HG03575 (cell line): Measurements from ENCODE around the gene GMPPB.

Experiments used
- ATAC-seq: cut with Tn5 transposase; IDR thresholded peaks from one replicate; pipeline ENCODE4 v1.9.1; 2021; ENCODE audit not compliant: unreplicated experiment, insufficient number of reproducible peaks, low FRiP score; ENCODE audit errors: extremely low read depth

The GMPPB gene

DNA sequence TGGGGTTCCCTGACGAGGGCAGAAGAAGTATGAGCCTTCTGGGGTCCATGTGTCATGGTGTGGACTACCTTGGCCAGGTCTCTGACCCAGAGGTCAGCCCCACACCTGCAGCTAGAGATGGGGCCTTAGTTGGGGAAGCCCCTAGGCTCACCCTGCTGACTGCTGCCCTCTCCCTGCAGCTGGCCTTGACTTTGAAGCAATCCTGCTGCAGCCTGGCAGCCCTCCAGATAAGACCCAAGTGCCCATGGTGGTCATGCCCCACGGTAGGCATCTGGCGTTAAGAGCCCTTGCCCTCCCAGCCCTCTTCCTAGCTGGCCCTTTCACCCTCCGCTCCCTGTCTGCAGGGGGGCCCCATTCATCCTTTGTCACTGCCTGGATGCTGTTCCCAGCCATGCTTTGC lies 42.2 kb downstream of the GMPPB start:
- ATAC-seq = no peak

GRCh38 chr3:49681232-49681522 lies 42.6 kb downstream of the GMPPB start:
- ATAC-seq = no peak

DNA sequence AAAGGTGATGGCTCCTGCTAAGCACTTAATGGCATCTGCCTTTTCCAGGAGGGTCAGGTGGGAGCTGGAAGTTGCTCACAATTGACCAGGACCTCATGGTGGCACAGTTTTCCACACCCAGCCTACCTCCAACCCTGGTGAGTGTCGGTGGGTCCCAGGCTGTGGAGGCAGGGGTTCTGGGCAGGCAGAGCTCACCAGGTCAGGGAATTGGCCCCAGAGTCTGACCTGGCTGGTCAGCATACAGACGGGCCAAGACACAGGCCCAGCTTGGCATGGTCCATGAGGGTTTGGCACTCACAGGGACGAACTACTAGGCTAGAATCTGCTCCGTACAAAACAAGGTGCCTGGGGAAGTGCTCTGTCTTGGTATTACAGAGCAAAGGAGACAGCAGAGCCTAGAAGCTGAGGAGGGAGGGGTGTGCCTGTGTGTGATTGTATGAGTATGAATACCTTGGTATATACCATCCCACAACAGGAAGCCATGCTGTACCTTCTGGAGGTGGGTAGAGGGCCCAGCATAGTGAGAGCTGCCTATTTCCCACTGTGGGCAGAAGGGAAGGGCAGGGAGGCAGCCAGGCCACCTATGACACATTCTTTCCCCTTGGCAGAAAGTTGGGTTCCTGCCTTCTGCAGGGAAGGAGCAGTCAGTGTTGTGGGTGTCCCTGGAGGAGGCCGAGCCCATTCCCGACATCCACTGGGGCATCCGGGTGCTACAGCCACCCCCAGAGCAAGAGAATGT lies 43.1 kb downstream of the GMPPB start:
- no peak for ATAC-seq

DNA sequence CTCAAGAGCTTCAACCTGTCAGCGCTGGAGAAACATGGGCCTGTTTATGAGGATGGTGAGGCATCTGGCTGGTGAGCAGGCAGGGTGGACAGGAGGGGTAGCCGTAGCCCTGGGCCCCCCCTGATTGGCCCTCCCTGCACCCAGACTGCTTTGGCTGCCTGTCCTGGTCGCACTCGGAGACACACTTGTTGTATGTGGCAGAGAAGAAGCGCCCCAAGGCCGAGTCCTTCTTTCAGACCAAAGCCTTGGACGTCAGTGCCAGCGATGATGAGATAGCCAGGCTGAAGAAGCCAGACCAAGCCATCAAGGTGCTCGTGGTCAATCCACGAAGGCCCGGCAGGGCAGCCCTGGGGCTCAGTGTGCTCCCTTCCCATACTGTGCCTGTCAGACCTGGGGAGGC lies 47.8 kb downstream of the GMPPB start:
- ATAC-seq = no peak

GRCh38 chr3:49674497-49674983 lies 49.2 kb downstream of the GMPPB start:
- ATAC-seq = no peak

DNA sequence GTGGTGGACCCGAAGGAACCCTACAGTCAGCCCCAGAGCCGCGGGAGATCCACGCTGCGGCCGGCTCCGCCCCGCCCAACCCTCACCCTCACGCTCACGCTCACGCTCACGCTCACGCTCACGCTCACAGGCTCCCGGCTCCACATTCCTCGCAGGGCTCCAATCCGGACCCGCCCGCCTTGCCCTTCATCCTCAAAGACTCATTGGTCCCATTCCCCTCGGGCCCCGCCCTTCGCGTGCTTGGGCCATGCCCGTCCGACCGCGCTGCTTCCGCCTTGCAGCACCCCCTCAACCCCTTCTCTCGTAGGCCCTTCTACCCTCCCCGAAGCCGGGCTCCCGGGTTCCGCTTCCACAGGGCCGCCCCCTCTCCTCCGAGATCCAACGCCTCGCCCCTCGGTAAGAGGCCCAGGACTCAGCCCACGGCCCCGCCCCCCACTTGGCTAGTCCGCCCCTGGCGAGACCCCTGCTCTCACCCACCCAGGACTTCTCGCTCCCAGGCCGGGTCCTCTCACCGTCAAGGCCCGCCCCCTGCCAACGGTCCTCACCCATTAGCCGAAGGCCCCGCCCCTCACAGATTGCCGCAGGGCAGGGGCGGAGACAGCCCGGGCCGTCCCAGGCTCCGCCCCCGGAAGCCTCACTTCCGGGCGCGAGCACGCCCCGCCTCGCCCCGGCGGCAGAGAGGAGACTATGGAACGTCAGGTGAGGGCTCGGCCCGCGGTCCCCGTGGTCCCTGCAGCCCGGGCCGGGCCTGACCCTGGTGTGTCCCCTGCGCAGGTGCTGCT lies 49.8 kb downstream of the GMPPB start, which contains the start of gene APEH:
Gene APEH (plus strand): TSS at position 637 of the 782 bp plus-strand sequence. CDS start 51 bp downstream, at position 688.
- ATAC-seq = peak; percentile 49

DNA sequence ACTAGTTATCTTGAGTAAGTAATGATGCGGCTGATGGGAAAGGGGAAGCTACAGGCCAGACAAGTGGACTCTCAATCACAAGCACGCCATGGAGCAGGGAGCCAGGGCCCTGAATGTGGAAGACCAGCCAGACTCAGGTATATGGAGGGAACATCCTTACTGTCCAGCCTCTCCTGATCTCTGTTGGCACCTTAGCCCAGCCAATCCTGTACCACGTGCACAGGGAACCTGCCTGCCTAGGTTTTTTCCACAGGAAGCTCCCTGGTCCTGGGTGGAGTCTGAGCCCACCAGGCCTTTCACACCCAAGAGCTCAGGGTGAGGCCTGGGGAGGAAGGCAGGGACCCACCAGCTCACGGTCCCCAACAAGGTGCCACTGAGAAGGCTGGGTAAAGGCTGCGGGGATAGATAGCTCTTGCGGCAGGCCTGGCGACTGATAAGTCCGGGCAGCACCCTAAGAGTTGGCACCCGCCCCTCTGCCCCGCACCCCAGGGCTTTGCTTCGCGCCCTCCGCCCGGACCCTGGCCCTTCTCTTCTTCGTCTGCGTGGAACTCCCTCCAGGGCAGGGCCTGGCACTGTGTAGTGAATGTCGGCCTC lies 50.5 kb downstream of the GMPPB start:
- ATAC-seq = no peak

DNA sequence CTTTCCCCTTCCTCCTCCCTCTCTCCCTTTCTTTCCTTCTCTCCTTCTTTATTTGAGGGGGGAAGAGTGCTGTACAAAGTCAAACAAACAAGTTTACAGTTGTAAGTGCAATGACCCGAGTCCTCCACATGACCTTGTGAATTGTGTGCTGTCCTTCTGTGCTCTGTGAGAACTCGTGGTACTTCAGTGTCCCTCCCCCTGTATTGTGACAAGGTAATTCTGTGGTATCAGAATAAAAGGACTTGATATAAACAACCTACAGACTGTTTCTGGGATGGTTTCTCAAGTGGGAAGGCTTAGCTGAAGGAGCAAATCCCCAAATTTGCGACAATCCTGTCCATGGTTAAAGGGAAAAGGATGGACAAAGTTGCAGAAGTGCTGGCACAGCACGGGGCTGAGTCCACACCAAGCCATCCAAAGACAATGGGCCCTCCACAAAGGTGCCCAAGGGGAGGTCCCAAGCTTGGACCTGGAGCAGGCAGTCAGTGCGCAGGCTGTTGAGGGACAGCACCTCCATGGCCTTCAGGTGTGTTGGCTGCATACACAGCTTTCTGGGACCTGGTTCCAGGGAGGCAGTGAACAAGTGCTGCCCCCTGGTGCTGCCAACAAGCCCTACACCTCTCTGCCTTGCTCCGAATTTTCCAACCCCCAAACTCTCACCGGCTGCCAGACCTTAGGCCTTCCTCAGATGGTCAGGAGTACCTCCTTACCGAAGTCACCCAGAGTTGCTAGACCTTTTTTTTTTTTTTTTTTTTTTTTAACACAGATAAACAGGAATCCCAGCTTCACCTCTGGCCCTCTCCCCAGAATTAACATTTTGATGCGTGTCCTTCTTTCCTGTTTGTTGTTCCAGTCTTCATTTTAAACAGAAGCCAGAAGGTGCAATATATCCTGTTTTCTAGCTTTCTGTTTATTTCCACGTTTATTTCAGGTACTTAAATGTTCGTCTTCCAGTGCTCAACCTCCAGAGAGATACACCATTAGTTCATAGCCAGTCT lies 52.2 kb downstream of the GMPPB start:
- no peak for ATAC-seq

GRCh38 chr3:49670940-49671290 lies 52.8 kb downstream of the GMPPB start:
- ATAC-seq = no peak
